Measurements from ENCODE around the gene TGFBI.

TGFBI gene

GRCh38 chr5:136025900-136026299 lies 2.9 kb upstream of the TGFBI start:
- peak; percentile 90 for DNase-seq (ENCODE audit: low read depth)

DNA sequence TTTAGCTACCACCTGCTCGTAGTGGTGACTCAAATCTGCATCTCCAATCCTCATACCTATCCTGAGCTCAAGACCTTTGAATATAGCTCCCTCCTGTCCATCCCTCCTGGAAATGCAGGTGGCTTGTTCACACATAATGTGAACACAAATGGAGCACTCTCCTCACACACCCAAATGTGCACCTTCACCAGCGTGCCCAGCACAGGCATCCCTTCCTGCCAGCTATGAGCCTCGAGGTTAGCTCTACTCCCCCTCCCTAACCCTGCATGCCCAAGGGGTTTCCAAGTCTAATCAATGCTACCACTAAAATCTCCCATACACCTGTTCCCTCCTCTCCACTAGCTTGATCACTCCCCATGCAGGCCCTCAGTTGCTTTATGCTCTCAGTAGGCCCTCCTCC lies 2.2 kb upstream of the TGFBI start:
- DNase-seq (ENCODE audit: low read depth), result no peak

DNA sequence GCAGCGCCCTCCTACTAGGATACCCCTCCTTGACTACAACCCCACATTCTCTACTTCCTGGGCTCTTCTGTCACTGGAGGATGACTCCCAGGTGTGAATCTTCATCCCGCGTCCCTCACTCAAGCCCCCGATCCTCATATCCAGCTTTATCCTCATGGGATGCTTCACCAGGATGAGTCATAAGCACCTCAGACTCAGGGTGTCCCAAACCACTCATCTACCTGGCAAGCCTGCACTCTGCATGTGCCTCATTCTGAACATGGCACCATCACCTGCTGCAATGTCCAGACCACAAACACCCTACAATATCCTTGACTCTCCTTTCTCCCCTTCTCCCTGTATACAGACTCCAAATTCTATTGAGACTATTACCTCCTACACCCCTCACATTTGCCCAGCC lies 1.5 kb upstream of the TGFBI start:
- no peak for DNase-seq (ENCODE audit: low read depth)

- DNase-seq (ENCODE audit: low read depth), result no peak
Measured at GRCh38 chr5:136028090-136028489, 698 bp upstream of the TGFBI start.

GRCh38 chr5:136030252-136030651 lies 1.5 kb downstream of the TGFBI start:
- DNase-seq (ENCODE audit: low read depth), result no peak

GRCh38 chr5:136030956-136031611 lies 2.3 kb downstream of the TGFBI start:
- DNase-seq (ENCODE audit: low read depth), result no peak

DNA sequence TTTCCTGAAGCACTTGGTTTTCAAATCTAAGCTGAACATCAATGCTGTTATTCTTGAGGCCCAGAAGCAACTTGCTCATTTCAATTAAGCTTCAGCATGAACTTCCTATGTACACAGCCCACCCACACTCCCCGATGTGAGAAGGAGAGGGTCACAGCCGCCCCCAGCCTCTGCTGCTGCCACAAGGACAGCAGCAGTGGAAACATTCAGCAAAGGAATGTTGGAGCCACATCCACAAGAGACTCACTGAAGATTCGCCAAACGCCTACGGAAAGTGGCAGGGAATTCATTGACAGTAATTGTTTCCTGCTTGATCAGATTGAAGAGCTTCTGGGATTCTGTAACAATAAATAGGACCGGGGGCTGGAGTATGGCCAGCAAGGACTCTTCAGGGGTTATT lies 2.9 kb downstream of the TGFBI start:
- no peak for DNase-seq (ENCODE audit: low read depth)

DNA sequence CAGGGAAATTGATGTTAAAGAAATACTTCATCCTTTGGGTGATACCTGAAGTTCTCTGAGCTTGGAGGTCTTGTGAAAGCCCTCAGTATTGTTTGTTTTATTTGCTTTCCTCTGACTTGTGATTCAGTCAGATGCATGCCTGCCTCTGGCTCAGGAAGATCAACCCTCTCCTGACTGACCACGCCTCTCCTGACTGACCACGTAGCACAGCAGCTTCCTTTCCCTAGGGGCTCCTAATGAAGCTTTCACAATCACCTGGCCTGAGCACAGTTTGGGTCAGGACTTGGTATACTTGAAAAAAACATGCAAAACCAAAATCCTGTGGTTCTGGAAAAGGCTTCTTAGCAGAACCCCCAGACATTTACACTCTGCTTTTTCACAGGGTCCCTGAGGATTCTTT lies 3.8 kb downstream of the TGFBI start:
- peak; percentile 76 for DNase-seq (ENCODE audit: low read depth)

DNA sequence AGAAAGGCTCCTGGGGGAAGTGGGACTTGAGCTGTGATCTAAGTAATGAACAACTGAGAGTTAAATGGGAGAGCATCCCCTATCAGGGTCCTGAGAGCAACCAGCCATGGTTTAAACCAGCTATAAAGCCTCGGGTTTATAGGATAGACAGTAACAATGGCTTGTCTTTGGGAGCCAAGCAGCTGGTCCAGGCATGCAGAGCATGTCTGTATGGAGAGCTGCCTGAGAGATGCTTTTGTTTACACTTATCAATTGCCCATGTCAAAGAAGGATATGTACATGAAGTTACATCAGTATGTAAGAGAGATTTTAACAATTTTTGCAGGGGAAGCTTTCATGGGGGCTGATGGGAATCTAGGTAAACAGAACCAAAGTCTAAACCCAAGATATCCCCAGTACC lies 4.4 kb downstream of the TGFBI start:
- no peak for DNase-seq (ENCODE audit: low read depth)

GRCh38 chr5:136033848-136034247 lies 5.1 kb downstream of the TGFBI start:
- DNase-seq (ENCODE audit: low read depth), result peak; percentile 82

DNA sequence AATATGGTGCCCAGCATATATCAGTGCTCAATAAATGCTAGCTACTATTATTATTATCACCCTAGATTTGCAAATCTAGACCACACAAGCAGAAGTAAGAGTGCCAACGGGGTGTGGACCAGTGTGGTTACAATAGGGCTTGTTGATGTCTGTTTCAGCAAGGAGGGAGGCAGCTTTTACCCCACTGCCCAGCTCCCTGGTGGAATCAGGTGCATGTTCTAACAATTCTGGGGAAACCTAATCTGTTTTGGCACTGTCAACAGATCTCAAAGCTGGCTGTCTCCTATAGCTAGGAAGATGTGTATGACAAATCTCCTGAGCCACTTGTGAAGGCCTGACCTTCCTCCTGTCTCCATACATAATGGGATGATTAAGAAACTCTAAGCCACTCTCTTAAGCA lies 5.7 kb downstream of the TGFBI start:
- no peak for DNase-seq (ENCODE audit: low read depth)

- DNase-seq (ENCODE audit: low read depth), result no peak
Measured at GRCh38 chr5:136034984-136035383, 6.2 kb downstream of the TGFBI start.

DNA sequence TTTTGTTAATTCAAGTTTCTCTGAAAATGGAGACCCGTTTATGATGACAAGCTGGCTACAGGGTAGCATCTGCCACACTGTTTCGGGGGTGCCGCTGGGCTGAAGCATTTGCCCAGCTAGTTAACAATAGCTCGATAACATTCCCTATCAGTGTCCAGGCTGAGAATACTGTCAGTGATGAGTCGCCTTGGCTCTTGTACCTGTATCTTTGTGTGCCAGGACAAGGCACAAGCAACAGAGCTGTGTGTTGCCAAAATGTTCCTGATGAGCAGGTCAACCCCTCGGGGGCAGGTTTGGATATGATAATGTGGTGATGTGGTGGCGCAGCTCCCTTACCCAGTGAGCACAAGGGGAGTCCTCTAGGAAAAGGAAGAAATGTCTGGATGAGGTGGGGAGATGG lies 7.0 kb downstream of the TGFBI start:
- DNase-seq (ENCODE audit: low read depth), result no peak

GRCh38 chr5:136036293-136036911 lies 7.6 kb downstream of the TGFBI start:
- DNase-seq (ENCODE audit: low read depth), result no peak

DNA sequence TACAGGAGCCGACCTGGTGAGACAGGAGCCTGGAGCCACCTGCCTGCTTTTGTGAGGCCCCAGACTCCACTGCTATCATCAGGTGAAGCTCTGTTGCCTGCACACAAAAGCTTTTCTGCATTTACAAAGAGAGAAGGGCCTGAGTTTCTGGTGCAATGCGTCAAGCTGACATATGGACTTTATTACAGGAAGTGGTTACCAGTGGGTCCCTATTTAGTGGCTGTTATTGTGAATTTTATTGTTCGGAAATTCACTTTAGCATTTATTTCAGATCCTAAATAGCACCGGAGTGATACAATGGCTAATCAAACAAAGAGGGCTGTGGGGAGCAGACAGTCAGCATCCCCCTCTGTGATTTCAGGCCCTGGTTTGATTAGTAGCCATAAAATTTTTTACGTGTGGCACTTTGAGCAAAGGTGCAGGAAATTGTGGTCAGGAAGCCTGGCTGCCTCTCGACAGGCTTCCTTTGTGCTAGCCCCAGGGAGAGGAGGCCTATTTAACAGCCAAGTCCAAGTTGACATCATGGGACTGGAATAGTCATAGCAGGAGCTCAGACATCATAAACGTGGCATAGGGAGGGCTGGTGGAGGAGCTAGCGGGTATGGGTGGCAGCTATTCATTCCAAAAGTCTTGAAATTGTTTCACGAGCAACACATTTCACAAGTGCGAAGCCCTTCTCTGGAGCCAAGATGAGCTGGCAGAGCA lies 8.4 kb downstream of the TGFBI start:
- peak; percentile 36 for DNase-seq (ENCODE audit: low read depth)

DNA sequence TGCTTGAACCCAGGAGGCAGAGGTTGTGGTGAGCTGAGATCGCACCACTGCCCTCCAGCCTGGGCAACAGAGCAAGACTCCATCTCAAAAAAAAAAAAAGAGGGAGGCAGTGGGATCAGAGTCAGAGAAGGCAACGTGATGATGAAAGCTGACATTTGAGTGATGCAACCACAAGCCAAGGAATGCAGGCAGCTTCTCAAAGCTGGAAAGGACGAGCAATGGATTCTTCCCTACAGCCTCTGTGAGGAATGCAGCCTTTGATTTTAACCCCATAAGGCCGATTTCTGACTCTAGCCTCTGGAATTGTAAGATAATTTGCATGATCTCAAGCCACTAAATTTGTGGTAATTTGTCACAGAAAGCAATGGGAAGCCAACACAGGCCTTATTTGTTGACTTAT lies 9.8 kb downstream of the TGFBI start:
- DNase-seq (ENCODE audit: low read depth), result peak; percentile 34

DNA sequence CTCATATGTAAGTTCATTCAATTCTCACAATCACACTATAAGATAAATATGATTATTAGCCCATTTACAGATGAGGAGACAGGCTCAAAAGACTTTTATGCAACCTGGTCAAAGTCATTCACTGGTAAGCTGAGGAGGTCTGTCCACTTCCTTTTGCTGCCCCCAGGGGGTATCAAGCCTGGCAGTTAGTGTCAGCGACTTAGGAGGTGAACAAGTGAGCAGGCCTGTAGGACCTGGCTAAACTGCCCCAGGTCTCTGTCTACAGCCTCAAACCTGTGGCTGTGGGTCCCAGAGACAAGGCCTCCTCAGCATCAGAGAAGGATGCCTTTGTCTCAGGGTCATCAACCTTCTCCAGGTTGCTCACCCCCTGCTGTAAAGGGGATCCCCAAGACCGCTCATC lies 10.4 kb downstream of the TGFBI start:
- no peak for DNase-seq (ENCODE audit: low read depth)

DNA sequence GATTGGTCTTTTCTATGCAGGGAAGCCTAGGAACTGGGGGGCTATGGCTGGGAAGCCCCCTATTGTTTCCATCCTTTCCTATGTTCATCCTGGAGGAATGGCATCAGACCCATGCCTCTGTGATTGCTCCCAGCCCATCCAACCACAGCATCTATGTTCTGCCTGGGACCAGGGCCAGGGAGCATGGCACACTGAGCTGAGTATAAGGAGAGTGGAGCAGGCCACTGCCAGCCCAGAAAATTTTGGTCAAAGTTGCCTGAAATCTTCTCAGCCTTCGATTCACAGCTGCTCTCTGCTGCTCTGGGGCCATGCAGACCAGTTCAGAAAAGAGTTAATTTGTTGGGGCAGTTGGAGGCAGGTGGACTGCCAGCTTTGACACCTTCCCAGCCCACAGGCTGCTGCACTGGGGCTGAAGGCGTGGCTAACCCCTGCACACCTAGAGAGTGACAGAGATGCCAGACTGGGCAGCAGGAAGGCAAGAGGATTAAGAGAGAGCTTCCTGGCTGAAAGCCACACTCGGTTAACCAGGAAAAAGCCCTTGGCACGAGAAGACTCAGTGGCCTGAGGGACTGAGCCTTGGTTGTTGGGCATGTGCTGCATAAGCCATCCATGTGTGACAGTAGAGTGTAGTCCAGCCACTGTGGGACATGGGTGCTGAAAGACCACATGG lies 12.1 kb downstream of the TGFBI start:
- no peak for DNase-seq (ENCODE audit: low read depth)

GRCh38 chr5:136042156-136042555 lies 13.4 kb downstream of the TGFBI start:
- DNase-seq (ENCODE audit: low read depth), result no peak

DNA sequence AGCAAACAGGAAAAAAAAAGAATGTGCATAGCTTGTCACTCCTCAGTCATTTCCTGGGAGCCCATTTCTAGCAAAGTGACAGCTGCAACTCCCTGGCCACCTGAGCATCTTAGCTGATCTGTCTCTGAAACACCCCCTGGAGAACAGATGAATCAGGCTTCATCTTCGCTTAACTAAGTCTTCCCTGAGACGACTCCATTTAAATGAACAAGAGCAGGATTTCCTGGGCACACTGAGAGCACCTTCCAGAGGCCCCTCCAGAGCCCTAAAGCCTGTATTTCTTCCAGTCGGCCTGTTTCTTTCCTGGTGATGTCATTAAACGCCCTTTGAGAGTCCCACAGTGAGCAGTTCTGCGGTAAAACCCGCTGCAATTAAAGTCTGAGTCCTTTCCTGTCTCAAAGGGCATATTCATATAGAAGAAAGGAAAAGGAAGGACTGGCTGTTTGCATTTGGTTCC lies 13.9 kb downstream of the TGFBI start:
- no peak for DNase-seq (ENCODE audit: low read depth)

- no peak for DNase-seq (ENCODE audit: low read depth)
Measured at GRCh38 chr5:136043551-136043950, 14.8 kb downstream of the TGFBI start.

GRCh38 chr5:136043968-136044610 lies 15.3 kb downstream of the TGFBI start:
- no peak for DNase-seq (ENCODE audit: low read depth)
